GM10266 (cell line): ENCODE measurements around the gene ADD3.

Source experiments
- DNase-seq: peaks from one replicate; pipeline ENCODE4 v3.0.0; 2012; ENCODE audit errors: extremely low spot score
- TF ChIP-seq, protein P1 (sequence below): IDR thresholded peaks from 2 replicates; pipeline ENCODE4 v1.5.1; 2012; ENCODE audit warnings: mild to moderate bottlenecking, low read depth; ENCODE audit not compliant: control insufficient read depth, insufficient read depth; ENCODE audit errors: missing control alignments

The ADD3 gene

DNA sequence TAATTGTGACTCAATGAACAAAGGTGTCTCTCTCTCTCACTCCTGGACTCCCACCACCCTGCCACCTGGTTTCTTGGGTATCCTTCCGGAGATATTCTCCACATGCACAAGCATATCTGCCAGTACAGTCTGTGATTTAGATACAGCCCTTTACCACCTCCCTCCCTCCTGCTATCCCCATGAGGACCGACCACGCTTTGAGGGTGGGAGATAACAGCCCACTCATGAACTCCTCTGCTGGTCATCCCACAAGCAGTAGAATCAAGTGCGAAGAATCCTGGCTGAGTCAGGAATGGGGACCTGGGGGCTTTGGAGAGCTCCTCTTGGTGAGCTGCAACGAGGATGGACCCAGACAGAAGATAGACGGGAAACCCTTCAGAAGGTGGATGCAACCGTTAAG is 171.4 kb downstream of the ADD3 start:
- no peak for DNase-seq
- TF ChIP-seq, protein P1, sequence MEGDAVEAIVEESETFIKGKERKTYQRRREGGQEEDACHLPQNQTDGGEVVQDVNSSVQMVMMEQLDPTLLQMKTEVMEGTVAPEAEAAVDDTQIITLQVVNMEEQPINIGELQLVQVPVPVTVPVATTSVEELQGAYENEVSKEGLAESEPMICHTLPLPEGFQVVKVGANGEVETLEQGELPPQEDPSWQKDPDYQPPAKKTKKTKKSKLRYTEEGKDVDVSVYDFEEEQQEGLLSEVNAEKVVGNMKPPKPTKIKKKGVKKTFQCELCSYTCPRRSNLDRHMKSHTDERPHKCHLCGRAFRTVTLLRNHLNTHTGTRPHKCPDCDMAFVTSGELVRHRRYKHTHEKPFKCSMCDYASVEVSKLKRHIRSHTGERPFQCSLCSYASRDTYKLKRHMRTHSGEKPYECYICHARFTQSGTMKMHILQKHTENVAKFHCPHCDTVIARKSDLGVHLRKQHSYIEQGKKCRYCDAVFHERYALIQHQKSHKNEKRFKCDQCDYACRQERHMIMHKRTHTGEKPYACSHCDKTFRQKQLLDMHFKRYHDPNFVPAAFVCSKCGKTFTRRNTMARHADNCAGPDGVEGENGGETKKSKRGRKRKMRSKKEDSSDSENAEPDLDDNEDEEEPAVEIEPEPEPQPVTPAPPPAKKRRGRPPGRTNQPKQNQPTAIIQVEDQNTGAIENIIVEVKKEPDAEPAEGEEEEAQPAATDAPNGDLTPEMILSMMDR = no peak

DNA sequence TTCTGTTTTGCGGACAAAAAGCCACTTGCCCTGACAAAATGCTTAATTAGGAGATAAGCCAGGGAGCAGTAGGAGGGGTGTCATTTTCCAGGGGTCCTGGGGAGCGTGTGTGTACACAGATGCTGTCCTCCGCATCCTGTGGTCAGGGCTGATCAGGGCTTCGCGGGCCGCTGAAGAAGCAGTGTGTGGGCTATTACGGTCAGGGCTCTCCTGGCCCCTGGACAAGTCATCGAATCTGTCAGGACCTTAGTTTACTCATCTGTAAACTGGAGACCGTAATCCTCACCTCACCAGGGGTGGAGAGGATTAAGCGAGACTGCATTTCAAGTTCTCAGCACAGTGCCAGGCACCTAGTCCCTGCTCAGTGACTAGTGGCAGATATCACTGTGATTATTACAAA is 173.7 kb downstream of the ADD3 start:
- TF ChIP-seq, protein P1 = no peak
- DNase-seq = no peak

DNA sequence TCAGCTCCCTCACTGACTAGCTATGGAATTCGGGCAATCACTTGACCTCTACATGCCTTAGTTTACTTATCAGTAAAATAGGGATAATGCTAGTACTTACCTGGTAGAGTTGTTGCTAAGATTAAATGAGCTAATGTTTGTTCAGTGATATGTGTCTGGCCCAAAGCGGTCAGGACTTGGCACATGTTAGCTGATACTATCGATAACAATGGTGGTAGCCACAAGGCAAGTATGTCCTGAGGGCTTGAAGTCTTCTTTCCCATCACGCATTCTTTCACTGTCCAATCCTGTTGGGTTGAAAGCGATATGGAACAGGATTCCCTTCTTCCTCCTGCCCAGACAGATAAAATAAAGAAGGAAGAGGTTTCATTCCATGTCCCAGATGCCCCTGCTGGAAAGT is 174.1 kb downstream of the ADD3 start:
- DNase-seq = no peak
- TF ChIP-seq, protein P1 = no peak

DNA sequence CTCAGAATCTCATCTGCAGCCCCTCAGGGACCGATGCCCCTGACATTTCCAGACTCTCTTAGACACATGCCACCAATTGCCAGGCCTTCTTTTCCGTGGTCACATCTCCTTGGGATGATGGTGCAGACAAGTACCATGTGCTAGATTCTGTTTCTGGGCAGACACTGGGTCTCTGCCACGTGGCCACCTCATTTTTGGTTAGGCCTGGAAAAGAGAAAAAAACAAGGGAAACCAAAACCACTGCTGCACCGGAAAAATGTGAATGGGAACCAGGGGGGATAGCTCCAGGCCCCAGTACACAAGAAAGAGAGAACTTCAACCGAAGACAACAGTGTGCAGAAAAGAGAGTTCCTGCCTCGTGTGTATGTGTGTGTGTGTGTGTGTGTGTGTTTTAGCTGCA is 176.6 kb downstream of the ADD3 start:
- TF ChIP-seq, protein P1 = no peak
- DNase-seq = no peak
